Thyroid gland (tissue), 4 donors: ENCODE data around the gene VPS37C. TPM values are rescaled to one million over a fixed set of nuclear protein-coding genes. Genes with fewer than 3 reads are reported as not detected.

Experiments used
- DNase-seq, 2 donors: peaks; one replicate each; pipeline ENCODE4 v3.0.0-alpha.2; 2019
- H3K27ac ChIP-seq, 3 donors: fragments of 200-600 bp; sonication (generic); 1 replicate in 2 of 3; 2 replicates in 1 of 3; pipeline ENCODE4 v1.5.1; 2016 to 2019; ENCODE audit warnings: mild to moderate bottlenecking in 1 of 3, moderate library complexity in 1 of 3
- H3K27me3 ChIP-seq: fragments of 200-600 bp; sonication (generic); one replicate; pipeline ENCODE4 v1.5.1; 2019
- H3K36me3 ChIP-seq, 2 donors: fragments of 200-600 bp; sonication (generic); one replicate each; pipeline ENCODE4 v1.5.1; 2016 to 2019
- H3K4me1 ChIP-seq, 2 donors: fragments of 200-600 bp; sonication (generic); one replicate each; pipeline ENCODE4 v1.5.1; 2017 to 2019
- H3K4me3 ChIP-seq, 3 donors: fragments of 200-600 bp; sonication (generic); replicated peaks in 1 of 3; 1 replicate in 2 of 3; 2 replicates in 1 of 3; pipeline ENCODE4 v1.5.1; 2016; ENCODE audit warnings: mild to moderate bottlenecking in 1 of 3
- H3K9me3 ChIP-seq: fragments of 200-600 bp; sonication (generic); one replicate; pipeline ENCODE4 v1.5.1; 2017
- CTCF ChIP-seq, 6 experiments: fragments of 200-600 bp in 3 of 6; fragments of 450-650 bp in 3 of 6; sonication (generic) in 3 of 6; IDR thresholded peaks; one replicate each; pipeline ENCODE4 v1.5.1; 2016 to 2019; ENCODE audit warnings: antibody characterized with exemption in 6 of 6, mild to moderate bottlenecking in 2 of 6, inconsistent platforms in 1 of 6, moderate library complexity in 1 of 6
- POLR2A ChIP-seq, 2 donors: fragments of 450-650 bp; IDR thresholded peaks; one replicate each; pipeline ENCODE4 v1.6.1; 2017; ENCODE audit warnings: antibody characterized with exemption in 2 of 2, mild to moderate bottlenecking in 2 of 2, moderate library complexity in 1 of 2
- WGBS, 2 donors: methylation state at CpG; one replicate each; pipeline ENCODE4 v1.1.5; 2017; 5-methylcytosine and 5-hydroxymethylcytosine counted together
- intact Hi-C: fragments of 100-400 bp; cut with DNase I; formaldehyde crosslinking; loops from one replicate; pipeline ENCODE4 v1.15.1; 2023
- total RNA-seq, 4 donors: library from RNA; depleted of rRNA; stranded (reverse); fragments of >200 nt; gene quantifications; one replicate each; pipeline ENCODE4 v1.2.3, GENCODE V29; 2016

Gene VPS37C
- total RNA-seq, 4 donors from 2014 or later, result 13.0 to 18.2 (median 15.9) TPM

DNA sequence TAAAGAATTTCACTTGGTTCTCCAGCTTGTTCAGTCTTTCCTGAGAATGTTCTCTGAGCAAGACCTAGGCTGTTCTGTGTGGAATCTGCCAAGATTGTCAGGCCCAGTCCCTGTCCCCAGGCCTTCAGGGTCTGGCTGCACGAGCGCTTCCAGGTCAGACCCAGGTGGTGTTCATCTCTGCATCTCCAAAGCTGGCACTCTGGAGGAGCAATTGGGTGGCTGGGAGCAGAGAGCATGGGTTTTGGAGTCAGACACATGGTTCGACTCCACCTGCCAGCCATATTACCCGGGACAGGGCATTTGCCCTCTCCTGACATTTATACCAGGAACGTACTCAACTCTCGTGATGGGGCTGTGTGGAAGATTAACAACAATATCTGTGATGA lies 50.2 kb downstream of the VPS37C start:
- intact Hi-C loops, result no loop called here
- no peaks in the 10 kb centered on the region for H3K9me3 ChIP-seq
- H3K36me3 ChIP-seq, result no peaks in the 10 kb centered on the region
- no peak overlapping the region for H3K4me3 ChIP-seq
- WGBS, 2 donors, result 91 to 97% methylated on average over 6 of the region's 6 CpGs
- H3K27ac ChIP-seq, result no peak overlapping the region
- no peaks in the 10 kb centered on the region for H3K4me1 ChIP-seq
- no peak for DNase-seq
- TF ChIP-seq POLR2A (IDR thresholded peaks at IDR 0.05) (no peak), CTCF (IDR thresholded peaks at IDR 0.05) (no peak)
- no peaks in the 10 kb centered on the region for H3K27me3 ChIP-seq

GRCh38 chr11:61110255-61111049 lies 50.8 kb downstream of the VPS37C start:
- Histone ChIP-seq H3K27me3 (no peaks in the 10 kb centered on the region), H3K4me1 (no peaks in the 10 kb centered on the region), H3K27ac (no peak overlapping the region), H3K36me3 (no peaks in the 10 kb centered on the region), H3K9me3 (no peaks in the 10 kb centered on the region), H3K4me3 (no peak overlapping the region)
- intact Hi-C loops, result no loop called here
- TF ChIP-seq CTCF (IDR thresholded peaks at IDR 0.05) (no peak), POLR2A (IDR thresholded peaks at IDR 0.05) (no peak)
- WGBS, 2 donors, result 88 to 89% methylated on average over 9 of the region's 9 CpGs
- no peak for DNase-seq

GRCh38 chr11:61109671-61110070 lies 51.6 kb downstream of the VPS37C start:
- no peak for DNase-seq
- no peak overlapping the region for H3K27ac ChIP-seq
- no peaks in the 10 kb centered on the region for H3K27me3 ChIP-seq
- no peaks in the 10 kb centered on the region for H3K36me3 ChIP-seq
- H3K4me3 ChIP-seq, result no peak overlapping the region
- 83% methylated on average over 8 of the region's 8 CpGs for WGBS, 2 donors
- intact Hi-C loops, result no loop called here
- TF ChIP-seq POLR2A (IDR thresholded peaks at IDR 0.05) (no peak), CTCF (IDR thresholded peaks at IDR 0.05) (no peak)
- no peaks in the 10 kb centered on the region for H3K4me1 ChIP-seq
- H3K9me3 ChIP-seq, result no peaks in the 10 kb centered on the region

- Histone ChIP-seq H3K27me3 (no peaks in the 10 kb centered on the region), H3K36me3 (no peaks in the 10 kb centered on the region), H3K9me3 (no peaks in the 10 kb centered on the region), H3K4me1 (no peaks in the 10 kb centered on the region), H3K27ac (no peak overlapping the region), H3K4me3 (no peak overlapping the region)
- WGBS, 2 donors, result 77 to 88% methylated on average over 15 of the region's 15 CpGs
- TF ChIP-seq POLR2A (IDR thresholded peaks at IDR 0.05), result no peak
- no peak for TF ChIP-seq CTCF (IDR thresholded peaks at IDR 0.05)
- intact Hi-C loops, result no loop called here
- no peak for DNase-seq
Measured at GRCh38 chr11:61108847-61109585, 52.2 kb downstream of the VPS37C start.

DNA sequence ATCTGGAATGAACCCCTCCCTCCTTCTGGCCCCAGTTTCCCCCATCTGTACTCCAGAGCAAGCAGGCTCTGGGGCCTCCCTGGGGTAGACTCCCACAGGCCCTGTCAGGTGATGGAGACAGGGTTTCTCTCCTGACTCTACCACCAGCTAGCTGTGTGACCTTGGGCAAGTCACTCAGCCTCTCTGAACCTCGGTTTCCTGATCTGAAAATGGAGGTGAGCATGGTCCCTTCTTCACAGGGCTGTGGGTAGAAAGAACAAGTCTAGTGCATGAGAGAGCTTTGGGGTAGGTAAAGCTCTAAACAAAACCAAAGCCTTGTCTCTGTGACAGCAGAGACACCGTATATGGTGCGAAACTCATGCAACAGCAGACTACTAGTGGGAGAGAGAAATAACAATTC lies 53.3 kb downstream of the VPS37C start:
- 94 to 100% methylated on average over 3 of the region's 3 CpGs for WGBS, 2 donors
- Histone ChIP-seq H3K36me3 (no peaks in the 10 kb centered on the region), H3K27ac (no peak overlapping the region), H3K4me3 (no peak overlapping the region), H3K27me3 (no peaks in the 10 kb centered on the region), H3K9me3 (no peaks in the 10 kb centered on the region), H3K4me1 (no peaks in the 10 kb centered on the region)
- DNase-seq, result no peak
- no peak for TF ChIP-seq POLR2A (IDR thresholded peaks at IDR 0.05)
- TF ChIP-seq CTCF (IDR thresholded peaks at IDR 0.05), result no peak
- intact Hi-C loops, result no loop called here
